IPS-NIHi7 (cell line): Measurements from ENCODE around the gene SPPL3.
"Not testable (repeated sequence)": the region's sequence is repeated elsewhere in the genome, so short reads cannot be mapped to it uniquely, and the experiment has no call there.

ENCODE experiments used
- DNase-seq: peaks from one replicate; pipeline ENCODE4 v3.0.0; 2012; ENCODE audit warnings: mixed read lengths; ENCODE audit errors: extremely low spot score

The SPPL3 gene

DNA sequence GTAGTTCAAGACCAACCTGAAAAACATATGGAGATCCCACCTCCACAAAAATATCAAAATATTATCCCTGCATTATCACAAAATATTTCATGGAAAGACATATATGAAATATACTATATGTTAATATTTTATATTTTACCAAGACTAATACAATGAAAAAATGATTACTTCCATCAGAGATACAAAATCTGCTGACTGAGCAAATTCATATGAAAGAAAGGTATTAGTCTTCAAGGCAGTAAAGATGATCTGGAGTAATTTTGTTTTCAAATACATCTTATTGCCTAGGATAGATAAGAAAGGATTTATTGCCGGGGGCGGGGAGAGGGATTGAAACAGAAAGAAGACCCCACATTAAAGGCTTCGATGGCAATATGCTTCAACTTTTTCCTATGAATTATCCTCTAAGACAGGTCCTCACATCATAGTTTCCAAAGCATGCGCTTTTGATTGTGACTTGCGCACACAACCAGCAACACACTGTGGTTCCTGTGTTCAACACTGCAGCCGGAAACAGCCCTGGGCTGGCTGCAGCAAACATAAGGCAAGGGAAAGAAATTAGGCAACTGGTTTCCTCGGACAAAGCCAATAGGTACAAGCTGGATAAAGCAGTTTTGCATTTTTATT, 83.2 kb downstream of the SPPL3 start:
- no peak for DNase-seq

DNA sequence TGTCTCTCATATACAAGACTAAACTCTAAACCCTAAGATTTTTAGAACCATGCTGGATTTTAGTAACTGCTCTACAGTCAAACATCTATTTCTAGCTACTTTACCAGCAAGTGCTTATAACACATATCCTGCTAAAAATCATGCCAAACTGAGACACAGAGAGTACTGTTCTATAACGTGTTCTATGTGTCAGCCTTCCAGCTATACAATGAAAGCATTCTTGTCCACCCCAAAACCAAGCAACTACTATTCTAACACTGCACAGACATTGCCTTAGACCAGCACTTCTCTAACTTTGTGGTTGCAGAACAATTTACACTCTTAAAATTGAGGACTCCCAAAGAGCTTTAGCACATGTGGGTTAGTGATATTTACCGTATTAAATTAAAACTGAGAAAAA, 85.7 kb downstream of the SPPL3 start:
- DNase-seq: no peak

DNA sequence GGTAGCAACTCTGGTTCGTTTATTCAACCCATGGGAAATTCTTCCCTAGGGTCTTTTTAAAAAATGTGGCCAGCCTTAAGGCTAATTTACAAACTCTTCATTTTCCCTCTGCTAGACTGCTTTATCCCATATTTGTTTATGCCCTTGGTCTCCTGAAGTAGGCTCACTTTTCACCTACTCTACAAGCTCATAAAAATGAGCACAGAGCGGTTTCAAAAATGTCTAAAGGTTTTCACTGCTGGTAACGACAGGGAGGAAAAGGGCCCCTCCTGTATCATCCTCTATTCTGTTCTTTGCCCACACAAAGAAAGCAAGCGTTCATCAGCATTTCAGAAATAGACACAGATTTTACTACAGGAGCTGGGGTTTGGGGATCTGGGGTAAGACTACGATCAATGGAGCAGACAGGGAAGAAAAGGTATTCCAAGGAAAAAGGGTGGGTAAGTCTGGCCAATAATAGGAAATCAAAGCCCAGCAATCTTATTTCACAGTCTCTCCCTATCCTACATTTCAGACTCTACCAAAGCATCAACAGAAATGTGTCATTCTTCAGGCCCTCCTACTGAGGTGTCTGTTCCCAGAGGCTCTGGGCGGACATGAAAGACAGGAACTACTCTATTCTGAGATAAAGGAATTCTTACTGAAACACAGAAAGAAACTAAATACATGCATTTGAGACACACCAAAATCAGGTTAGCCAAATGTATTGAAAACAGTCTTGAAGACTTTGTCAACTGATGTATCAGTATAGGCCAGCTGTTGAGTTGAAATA, 86.4 kb downstream of the SPPL3 start:
- DNase-seq: no peak

DNA sequence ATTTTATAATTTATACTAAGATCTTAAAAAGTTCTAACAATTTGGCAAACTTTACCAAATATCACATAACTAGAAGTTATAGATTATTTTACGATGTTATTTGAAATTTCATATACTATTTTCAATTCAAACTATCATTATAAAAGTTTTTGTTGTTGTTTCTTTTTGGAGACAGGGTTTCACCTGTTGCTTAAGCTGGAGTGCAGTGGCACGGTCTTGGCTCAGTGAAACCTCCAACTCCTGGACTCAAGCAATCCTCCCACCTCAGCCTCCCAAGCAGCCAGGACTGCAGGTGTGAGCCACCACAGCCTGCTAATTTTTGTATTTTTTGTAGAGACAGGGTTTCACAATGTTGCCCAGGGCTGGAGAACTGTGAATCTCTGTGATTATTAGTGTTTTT, 87.8 kb downstream of the SPPL3 start:
- DNase-seq: no peak

DNA sequence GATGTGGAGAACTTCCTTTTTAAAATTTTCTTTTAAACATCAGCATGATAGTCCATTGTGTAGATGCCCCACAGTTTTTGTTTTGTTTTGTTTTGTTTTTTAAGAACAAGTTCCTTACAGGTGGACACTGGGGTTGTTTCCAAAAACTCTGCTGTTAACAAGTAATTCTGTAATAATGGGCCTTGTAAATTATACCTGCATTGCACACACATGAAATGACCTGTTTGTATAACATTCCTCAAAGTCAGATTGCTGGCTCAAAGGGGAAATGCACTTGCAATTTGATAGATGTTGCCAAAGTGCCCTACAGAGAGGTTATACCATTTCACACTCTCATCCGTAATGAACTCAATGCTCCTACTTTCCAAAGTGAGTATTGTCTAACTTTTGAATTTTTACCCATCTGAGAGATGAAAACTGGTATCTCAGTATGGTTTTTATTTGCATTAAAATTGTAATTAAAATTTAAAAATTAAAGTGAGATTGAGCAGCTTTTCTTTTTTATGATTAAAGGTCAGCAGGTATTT, 89.2 kb downstream of the SPPL3 start:
- DNase-seq: no peak

DNA sequence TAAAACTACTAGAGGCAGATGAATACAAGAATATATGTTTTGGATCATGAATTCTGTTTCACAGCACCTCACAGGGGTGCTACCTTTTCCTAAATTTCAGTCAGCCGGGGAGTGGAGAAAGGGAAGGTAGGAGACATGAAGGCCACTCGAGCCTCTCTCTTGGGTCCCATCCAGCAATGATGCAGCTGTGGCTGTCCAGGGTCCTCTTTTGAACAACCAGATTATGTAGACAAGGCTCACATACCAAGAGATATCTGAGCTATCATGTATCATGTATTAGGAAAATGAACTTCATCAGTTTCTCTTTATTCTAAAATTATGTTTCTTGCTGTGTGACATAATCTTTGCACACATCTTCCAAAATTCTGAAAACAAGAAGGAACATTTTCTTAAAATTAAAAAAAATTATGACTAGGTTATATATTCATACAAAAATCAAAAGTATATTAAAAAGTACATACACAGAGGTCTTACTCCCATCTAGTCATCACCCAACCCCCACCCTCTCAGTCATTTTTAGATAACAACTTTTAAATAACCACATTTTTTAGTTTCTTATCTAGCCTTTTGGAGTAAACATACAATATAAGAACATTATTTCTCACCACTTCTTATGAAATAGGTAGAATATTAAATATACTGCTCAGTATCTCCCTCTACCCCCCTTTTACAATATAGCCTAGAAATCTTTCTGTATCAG, 89.8 kb downstream of the SPPL3 start:
- DNase-seq: no peak

DNA sequence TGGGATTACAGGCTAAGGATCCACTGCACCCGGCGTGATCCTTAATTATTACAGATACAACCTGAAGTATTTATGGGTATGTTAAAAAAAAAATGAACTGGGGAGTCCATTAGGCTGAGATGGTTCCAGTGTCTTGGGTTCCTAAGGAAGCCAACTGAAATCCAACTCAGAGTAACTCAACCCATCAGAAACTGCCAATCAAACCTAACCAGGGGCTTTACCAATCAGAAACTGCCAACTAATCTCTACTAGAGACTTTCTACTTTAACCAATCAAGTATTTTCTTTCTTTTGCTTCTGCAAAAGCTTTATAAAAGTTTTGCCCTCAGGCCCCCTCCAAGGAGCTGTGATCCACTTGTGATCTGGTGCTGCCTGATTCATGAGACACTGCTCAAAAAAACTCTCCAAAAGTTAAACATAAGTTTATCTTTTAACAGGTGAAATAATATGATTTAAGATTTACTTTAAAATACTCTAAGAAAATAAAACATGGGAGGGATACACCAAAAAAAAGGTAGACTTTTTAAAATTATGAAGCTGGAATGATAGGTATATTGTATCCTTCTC, 90.5 kb downstream of the SPPL3 start:
- no peak for DNase-seq

DNA sequence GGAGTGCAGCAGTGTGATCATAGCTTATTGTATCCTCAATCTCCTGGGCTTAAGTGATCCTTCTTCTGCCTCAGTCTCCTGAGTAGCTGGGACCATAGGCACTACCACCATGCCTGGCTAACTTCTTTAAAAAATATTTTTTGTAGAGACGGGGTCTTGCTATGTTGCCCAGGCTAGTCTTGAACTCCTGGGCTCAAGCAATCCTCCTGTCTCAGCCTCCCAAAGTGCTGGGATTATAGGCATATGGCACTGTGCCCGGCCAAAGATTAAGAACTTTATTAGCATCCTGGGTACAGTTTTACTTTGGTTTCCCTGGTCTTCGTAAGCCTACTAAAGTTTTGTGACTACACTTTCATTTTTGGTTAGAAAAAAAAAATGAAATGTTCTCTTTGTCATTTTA, 94.1 kb downstream of the SPPL3 start:
- DNase-seq: no peak

DNA sequence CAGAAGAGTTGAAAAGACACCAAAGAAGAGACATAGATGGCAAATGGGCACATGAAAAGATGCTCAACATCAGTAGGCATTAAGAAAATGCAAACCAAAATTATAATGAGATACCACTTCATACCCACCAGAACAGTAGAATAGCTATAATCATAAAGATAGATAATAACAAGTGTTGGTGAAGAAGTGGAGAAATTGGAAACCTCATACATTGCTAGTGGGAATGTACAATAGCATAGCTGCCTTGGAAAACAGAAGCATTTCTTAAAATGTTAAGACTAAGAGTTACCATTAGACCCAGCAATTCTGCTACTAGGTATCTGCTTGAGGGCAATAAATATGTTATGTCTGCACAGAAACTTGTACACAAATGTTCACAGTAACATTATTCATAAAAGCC, 99.7 kb downstream of the SPPL3 start:
- DNase-seq: no peak

DNA sequence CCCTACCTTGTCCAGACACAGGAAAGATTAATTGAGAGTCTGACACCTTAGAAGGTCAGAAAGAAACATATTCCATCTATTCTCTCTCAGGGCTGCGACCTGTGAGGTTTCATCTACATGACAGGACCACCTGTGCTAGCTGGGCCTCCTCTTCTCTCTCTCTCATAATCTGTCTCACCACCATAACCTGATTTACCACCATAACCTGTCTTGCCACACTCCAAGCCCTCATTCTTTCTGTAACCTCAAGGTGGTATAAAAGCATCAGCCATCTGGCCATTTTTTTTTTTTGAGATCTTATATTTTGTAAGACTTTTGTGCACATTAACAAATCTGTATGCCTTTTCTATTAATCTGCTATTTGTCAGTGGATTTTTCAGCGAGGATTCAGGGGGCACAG, 103.0 kb downstream of the SPPL3 start:
- no peak for DNase-seq

DNA sequence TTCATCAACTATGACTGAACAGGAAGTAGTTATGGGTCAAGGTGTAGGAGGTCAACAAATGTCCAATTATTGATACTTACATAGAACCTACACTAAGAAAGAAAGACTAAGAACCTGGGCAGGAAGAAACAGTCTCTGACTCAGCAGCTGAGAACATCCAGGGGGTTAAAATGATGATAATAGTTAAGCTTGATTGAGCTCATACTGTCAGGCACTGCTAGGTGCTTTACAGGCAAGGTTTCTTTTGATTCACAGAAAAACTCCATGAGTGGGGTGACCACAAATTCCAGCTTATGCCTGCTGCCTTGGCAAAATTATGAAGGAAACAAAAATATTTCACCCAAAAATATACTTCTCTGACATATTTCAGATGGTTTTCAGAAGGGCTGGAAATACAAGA, 103.5 kb downstream of the SPPL3 start:
- no peak for DNase-seq

DNA sequence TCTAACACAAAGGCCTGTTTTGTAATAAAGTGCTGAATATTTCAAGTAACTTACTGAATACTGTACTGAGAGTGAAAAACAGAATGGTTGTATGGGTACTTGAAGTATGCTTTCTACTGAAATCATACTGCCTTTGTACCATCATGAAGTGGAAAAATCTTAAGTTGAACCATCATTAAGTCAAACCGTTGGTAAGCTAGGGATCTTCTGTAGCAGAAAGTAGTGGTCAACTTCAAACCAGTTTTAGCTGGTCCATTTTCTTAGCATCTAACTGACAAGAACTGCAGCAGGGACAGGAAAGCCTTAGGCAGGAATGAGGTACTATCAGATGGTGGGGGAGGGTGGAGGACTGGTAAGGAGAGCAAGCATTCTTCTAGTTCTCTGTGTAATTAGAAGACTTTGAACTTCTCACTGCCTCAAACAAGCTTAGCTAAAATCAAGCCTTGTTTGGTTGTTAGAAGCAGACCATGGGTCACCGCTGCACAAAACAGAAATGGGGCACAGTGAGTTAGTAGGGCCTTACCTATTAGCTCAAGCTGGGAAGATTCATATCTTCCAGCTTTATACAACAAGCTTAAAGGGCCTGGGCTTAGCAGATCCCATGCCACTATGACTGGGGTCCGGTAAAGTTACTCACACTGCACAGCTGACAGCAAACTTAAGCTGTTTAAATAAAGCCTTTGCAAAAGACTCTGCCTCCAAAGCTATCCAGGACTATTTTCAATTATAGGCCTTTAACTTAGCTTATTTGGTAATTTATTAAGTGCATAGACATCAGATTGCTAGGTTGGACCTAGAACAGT, 104.7 kb downstream of the SPPL3 start:
- DNase-seq: peak; percentile 53

DNA sequence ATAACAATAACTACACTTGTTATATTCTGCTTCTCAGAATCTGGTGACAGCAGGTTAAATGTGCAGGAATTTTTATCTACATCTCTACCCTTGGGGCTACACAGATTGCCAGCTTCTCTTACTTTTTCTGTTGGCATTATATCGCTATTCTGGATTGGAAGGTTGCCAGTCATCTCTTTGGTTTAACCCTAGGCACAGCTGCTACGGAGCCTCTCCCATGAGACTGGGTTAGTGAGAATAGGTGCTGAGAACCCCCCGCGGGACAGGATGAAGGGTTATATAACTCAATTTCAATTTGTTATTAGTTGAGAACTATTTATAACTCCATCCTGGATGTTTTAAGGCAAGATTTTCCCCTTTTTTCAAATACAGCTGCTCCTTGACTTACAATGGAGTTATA, 105.5 kb downstream of the SPPL3 start:
- no peak for DNase-seq

DNA sequence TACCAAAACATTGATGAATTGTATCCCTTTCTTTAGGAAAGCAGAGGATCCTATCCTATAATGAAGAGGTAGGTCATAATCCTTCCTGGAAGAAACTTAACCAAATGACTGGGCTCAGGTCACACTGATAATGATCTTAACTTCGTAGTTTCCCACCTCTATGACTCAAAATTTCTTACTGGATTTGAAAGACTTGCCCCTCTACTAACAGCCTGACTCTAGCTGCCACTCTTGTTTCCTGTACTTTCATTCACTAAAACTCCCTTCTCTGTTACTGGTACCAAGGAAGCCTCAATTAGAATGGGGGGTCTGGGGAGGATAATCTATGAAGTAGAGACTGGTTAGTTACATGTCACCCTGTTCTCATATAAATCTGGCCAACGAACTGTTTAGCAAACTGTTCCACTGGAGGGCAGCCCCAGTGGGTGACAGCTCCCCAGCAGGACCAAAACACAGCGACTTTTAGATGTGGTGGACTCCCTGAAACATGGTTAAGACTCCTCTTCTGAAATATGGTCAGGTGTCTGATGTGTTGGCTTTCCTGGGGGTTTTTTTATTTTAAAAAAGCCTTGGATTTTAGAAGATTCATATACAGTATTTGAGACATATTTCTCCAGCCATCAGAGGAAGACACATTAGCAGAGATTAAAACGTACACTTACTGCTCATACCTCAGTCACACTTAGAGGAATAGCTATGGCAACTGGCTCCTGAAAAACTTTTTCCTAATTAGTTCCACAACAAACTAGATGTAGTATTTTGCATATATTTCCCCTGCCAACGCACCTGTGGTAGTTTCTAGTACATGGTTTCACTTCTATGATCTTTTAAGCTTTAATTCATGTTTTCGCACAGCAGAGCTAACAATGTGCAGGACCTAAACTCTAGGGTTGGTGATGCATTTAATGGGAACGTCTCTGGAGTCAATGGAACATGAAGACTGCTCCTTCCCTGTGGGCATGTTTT, 106.2 kb downstream of the SPPL3 start:
- DNase-seq: no peak

DNA sequence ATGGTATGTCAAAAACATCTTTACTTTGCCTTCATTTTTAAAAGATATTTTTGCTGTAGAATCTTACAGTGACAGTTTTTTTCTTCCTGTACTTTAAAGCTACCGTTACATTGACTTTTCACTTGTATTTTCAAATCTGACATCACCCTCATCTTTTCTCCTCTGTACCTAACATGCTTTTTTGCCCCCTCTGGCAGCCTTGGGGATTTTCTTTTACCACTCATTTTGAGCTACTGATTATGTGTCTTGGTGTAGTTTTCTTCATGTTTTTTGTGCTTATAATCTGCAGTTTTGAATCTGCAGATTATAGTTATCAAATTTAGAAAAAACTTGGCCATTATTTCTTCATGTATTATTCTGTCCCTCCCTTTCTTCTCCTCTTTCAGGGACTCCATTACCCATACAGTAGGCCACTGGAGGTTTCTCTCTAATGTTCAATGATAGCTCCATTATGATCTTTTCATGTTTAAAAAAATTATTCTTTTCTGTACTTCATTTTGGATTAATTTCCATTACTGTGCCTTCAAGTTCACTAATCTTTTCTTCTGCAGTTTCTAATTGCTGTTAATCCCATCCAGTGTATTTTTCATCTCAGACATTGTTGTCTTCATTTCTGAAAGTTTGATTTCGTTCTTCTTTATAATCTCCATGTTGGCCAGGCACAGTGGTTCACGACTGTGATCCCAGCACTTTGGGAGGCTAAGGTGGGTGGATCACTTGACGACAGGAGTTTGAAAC, 108.5 kb downstream of the SPPL3 start:
- DNase-seq: no peak

DNA sequence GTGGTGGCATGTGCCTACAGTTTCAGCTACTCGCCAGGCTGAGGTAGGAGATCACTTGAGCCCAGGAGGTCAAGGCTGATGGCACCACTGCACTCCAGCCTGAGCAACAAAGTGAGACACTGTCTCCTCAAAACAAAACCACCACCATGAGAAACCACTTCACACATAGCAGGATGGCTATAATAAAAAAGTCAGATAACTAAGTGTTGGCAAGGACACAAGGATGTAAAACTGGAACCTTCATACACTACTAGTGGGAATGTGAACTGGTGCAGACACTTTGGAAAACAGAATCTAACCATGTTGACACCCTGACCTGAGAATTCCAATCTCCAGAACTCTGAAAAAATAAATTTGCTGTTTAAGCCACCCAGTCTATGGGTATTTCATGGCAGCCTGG, 110.8 kb downstream of the SPPL3 start:
- no peak for DNase-seq

DNA sequence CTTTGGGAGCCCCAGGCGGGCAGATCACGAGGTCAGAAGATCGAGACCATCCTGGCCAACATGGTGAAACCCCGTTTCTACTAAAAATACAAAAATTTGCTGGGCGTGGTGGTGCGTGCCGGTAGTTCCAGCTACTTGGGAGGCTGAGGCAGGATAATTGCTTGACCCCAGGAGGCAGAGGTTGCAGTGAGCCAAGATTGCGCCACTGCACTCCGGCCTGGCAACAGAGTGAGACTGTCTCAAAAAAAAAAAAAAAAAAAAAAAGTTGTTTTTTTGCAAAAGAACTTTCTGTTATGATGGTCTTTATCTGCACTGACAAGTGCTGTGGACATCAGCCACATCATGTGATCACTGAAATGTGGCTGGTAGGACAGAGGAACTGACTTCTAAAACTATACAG, 111.7 kb downstream of the SPPL3 start:
- DNase-seq: not testable (repeated sequence)

DNA sequence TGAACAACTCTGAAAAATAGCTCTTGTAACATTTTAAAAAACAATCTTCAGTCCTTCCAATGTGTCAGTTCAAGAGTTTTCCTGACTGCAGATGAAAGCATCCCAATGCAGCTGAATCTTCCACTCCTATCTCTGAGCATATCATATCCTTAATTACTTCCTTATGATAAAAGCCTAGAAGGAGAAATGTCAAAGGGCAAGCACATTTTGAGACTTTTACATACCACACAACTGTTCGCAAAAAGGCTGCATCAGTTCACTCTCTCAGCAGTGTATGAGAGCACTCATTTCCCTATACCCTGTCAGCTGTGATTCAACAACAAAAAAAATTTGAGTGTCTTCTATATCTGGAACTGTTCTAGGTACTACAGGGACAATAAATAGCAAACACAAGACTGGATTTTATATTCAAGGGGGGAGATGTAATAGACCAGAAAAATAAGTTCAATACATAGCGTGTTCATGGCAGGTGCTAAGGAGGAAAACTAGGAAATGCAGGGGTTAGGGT, 112.4 kb downstream of the SPPL3 start:
- DNase-seq: no peak

DNA sequence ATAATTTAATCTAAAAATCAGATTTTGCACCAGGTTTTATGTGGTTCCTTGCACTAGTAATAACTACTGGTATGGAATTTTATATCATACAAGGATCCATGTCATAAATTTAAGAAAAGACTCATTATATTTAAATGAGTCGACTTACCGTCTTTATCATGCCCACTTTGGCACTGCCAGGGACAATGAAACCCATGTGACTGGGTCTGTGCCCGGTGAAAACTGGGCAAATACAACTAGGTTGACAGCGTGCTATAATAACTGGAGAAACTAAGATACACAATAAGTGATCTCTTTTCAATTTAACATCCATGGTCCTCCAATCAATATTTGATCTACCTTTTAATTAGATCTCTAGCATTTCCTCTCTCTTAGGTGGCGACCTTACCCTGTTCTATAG, 114.0 kb downstream of the SPPL3 start:
- DNase-seq: no peak

DNA sequence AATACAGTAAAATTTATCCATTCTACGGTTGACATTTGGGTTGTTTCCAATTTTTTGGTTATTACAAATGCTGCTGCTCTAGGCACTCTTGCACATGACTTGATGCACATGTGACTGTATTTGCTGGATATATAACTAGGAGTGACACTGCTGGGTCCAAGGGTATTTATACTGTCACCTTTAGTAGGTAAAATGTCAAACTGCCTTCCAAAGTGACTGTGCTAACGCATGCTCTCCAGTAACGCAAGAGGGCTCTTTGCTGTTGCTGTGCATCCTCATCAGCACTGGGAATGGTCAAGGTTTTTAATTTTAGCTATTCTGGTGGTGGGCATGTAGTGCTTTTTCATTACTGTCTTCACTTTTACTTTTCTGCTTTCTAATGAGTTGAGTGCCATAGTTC, 116.3 kb downstream of the SPPL3 start:
- no peak for DNase-seq
